Measurements from ENCODE around the gene KDM3B.

KDM3B gene

DNA sequence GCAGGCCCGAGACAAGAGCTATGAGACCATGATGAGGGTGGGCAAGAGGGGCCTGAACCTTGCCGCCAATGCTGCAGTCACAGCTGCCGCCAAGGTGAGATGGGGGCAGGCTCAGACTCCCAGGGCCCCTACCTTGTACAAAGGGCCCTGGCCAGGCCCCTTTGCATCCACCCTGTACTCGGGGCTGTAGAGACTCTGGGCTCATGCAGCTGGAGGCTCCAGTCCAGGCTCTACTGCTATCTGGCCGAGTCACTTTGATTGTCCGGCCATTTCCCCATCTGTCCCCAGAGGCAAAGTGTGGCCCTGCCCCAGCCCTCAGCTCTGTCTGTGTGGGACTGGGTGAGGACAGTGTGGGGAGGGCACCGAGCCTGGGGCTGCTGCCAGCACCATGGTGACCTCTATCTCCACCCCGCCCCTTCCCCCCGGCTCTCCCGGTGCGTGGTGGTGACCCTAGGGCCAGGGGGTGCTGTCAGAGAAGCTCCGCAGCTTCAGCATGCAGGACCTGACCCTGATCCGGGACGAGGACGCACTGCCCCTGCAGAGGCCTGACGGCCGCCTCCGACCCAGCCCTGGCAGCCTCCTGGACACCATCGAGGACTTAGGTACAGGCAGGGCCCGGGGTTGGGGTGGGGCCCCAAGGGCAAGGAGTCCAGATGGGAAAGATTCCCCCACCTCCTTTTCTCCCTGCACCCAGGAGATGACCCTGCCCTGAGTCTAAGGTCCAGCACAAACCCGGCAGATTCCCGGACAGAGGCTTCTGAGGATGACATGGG lies 92.5 kb downstream of the KDM3B start:
- FAIRE-seq = no peak
- no peak for DNase-seq (ENCODE audit: insufficient read length, low spot score)

DNA sequence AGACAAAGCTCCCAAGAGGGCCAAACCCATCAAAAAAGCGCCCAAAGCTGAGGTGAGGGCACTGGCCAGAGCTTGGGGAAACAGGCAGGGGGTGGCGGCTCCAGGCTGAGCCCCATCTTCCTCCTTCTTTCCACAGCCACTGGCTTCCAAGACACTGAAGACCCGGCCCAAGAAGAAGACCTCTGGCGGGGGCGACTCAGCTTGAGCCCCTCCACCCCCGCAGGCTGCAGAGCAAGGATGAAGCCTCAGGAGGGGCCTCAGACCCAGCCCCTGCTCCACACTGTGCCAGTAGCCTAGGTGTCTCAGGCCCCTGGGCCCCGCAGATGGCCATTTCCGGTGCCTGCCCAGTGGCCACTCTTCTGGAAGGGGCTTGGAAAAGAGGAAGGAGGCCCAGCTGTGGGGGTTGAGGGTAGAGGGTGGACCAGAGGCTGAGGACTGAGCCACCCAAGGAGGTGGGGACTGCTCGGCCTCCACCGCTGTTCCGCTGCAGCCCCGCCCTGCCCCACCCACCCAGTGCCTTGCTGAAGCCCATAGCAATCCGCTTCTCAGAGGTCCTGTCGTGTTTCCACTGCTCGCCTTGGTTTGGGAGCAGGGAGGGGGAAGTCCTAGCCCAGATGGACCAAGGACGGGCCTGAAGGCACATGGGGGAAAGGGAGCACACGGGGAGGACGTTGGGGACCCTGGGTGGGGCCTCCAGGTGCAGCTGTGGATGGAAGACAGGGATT lies 93.2 kb downstream of the KDM3B start:
- DNase-seq (ENCODE audit: insufficient read length, low spot score) (no peak), FAIRE-seq (no peak)

DNA sequence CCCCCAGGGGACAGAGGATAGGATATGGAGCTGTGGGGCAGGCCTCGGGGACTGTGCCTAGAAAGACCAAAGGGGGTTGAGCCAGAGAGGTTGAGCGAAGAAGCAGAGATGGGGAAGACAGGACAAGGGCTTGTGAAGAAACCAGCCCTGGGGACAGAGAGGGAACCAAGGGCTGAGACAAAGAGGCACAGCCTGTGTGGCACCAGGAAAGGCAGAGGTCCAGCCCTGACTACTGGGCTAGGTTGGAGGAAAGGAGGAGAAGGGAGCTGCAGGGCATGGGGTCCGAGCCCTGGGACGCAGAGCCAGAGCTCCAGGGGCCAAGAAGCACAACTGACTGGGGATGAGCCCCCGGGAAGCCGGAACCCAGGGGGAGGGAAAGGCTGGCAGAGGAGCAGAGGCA lies 95.6 kb downstream of the KDM3B start:
- FAIRE-seq = no peak
- no peak for DNase-seq (ENCODE audit: insufficient read length, low spot score)

DNA sequence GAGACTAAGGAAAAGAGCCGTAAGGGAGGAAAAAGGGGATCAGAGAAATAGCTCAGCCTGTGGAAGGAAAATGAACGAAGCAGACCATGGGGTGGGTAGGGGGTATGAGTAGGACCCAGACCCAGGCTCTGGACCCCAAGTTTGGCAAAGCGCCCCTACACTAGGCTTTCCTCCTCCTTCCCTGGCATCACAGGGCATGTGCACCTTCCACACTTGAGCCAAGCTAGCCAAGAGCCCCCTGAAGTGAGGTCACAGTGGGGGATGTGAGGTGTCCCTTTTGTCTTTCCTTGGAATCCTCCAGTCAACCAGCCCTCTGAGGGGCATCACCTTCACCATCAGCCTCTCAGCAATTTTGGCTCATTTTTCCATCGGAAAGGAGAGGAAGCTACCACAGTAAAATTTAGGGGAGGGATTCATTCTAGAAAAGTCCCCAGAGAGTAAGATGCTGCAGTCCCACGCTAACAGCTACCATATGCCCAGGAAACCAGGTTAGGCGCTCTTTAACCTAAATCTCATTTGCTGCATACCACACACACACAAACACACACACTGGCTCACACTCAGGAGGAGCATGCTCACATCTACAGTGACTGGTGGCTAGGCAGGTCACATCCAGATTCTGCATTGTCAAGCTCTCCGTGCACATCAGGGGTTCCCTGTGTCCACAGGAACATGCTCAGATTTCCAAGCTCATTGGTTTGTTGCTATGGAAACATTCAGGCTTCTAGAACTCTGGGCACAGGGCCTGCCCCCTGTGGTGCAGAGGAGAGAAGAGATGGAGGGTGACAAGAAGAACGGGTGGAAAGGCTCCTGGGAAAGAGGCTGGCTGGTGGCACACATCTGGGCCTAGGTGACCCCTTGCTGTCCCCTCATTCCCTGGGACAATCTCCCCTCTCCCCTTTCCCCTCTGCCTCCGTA lies 96.3 kb downstream of the KDM3B start:
- no peak for DNase-seq (ENCODE audit: insufficient read length, low spot score)
- no peak for FAIRE-seq

DNA sequence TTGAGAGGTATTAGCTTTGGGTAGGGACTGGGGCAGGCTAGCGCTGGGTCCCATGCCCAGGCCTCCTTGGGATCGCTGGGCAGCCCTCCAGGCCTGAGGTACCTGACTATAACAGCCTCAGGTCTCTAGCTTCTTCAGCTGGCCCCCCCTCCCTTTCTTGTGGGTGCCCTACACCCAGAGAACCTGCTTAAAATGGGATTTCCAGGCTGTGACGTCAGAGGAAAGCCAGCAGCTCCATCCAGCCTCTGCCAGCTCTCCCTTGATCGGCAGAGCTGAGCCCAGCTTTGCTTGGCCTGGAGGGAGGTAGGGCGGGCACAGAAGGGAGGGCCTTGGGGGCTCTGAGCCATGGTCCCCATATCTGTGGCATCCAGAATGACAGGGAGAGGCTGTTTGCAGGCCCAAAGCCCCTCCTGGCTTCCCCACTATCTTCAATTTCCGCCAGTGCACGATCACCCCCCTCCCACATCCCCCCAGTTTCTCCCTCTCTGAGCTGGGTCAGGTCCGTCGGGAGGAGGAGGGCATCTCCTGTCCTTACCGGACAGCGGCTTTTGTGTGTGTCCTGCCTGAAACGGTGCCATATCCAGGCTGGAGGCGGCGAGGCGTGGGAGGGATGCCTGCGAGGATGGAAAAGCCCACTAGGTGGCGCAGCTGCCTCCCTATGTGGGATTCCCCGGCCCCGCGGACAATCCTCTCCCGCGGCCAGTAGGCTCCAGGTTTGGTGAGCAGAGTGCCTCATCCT lies 97.2 kb downstream of the KDM3B start:
- peak; percentile 97 for DNase-seq (ENCODE audit: insufficient read length, low spot score)
- peak; percentile 94 for FAIRE-seq

DNA sequence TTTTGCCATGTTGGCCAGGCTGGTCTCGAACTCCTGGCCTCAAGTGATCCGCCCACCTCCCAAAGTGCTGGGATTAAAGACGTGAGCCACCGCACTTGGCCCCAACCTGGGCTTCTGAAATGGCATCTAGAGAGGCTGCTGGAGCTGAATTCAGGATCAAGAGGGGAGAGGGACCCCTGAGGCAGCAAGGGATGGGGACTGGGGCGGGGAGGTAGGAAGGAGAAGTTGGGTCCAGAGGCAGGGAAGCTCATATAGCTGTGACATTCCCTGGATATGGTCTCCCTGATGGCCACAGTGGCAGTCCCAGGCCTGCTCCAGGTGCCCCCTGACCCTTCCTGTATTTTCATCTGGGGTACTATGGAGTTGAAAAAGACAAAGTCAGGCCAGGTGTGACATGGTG lies 98.5 kb downstream of the KDM3B start:
- FAIRE-seq = no peak
- no peak for DNase-seq (ENCODE audit: insufficient read length, low spot score)

DNA sequence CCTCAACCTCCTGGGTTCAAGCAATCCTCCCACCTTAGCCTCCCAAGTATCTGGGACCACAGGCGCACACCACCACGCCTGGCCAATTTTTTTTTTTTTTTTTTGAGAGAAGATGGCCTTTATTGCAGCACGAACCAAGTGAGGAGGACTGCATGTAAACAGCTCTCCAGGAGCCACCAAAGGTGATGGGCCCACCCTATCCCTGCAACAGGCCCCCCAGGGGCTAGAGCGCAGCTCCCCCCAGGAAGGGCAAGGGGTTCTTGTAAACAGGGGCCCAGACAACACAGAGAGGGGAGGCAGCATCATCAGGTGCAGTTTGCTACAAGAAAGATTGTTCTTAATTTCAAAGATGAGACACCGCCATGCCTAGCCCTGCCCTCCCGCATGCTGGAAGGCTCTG lies 100.2 kb downstream of the KDM3B start:
- no peak for FAIRE-seq
- no peak for DNase-seq (ENCODE audit: insufficient read length, low spot score)

DNA sequence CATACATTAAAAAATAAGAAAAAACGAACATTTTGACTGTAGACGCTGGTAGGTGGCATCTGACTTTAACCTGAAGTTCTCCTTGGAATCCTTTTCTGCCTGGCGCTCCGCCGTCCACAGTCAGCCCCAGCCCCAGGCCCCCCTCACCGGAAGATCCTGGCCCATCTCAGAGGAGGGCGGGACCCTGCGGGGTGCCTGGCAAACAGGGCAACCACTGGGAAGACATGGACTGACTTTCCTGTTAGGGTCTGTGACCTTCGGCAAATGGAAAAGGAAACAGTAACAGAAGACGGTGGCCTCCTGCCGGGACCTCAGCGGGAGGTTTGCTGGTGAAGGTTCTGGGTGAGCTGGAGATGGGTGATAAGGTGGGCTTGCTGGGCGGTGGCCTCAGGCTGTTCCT lies 101.1 kb downstream of the KDM3B start:
- FAIRE-seq = no peak
- DNase-seq (ENCODE audit: insufficient read length, low spot score) = no peak

DNA sequence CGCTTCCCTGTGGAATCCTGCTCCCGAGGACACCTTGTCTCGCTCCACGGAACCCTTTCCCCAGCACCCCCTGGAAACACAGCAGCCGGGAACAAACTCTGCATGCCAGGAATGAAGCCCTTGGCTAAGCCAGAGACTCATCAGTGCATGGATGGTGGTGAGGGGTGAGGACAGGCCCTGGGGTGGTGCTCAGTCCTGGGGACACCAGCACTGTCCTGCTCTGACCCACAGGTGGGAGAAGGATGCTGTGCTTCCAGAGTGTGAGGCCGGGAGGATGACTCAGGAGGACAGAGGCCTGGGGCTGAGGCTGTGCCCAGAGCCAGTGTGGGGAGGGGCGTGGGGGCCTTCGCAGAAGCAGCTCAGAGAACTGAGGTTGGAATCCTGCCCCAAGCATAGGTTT lies 101.6 kb downstream of the KDM3B start:
- FAIRE-seq = no peak
- DNase-seq (ENCODE audit: insufficient read length, low spot score) = no peak

DNA sequence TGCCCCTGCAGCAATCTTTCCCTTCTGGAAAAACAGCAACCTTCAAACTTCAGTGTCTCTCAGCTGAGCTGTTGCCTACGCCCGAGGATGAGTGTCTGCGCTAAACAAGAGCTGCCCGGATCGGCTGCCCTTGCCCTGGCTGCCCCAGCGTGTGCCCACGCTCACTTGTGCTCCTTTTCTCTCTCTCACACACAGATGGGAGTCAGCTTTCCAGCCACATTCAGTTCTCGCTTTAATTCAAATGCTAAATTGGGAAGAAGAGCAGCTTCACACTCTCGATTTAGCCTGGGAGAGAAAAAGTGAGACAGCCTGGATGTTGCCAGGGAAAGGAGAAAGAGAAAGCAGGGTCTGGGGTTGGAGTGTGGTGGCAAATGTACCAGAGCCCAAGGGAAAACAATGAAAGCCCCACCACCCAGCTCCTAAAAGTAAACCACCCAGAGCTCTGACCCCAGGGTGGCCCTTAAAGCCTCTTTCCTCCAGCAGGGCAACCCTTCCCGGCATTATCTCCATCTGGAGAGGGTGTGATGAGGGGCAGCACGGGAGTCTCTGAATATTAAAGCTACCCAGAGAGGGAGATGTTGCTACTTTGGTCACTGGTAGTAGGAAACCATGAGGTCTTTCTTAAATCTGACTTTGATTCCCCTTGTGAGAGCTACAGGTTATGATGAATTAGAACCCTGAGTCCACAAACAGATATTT lies 102.9 kb downstream of the KDM3B start:
- no peak for FAIRE-seq
- no peak for DNase-seq (ENCODE audit: insufficient read length, low spot score)

DNA sequence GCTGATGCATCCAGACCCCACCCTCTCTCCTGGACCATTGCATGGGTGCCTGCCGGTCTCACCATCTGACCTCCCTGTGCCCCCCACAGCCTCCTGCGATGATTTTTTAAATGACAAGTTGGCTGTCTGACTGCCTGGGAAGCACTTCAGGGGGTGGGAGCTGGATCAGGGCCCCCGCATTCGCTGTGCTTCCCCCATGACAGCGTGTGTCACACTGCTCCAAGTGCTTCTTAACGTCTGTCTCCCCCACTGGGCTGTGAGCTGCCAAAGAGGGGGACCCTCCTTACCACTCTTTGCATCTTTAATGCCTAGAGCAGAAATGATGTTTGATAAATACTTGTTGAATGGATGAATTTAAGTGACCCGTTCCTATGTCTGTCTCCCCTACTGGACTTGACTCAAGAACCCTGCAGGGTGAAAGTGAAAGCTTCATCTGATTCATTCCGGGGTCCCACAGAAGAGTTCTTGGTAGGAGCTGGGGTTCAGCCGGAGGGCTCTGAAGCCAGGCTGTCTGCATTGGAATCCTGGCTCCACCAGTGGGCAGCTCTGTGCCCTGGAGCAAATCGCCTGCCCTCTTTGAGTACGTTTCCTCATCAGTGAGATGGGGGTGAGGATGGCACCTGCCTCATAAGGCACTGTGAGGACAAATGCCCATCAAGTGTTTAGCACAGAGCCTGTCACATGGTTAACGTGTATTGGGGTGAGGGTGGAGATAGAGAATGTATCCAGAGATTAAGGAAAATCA lies 105.2 kb downstream of the KDM3B start:
- FAIRE-seq = no peak
- no peak for DNase-seq (ENCODE audit: insufficient read length, low spot score)

DNA sequence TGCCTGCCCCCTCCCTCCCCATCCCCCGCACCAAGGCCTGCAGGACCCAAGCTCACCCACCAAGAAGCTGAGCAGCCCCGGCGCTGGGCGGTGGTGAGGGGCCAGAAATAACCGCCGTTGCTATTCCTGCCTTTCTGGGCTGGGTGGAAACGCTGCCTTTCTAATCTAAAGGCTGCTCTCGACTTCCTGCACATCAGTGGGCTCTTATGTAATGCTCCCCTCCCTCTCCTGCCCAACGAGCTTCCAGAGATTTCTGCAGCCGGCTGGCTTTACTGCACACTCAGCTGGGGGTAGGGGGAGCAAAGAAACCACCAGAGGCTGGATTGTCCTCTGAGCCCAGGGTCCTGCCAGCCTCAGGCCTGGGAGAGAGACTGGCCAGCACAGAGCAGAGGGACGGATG lies 105.9 kb downstream of the KDM3B start:
- no peak for DNase-seq (ENCODE audit: insufficient read length, low spot score)
- FAIRE-seq = no peak

DNA sequence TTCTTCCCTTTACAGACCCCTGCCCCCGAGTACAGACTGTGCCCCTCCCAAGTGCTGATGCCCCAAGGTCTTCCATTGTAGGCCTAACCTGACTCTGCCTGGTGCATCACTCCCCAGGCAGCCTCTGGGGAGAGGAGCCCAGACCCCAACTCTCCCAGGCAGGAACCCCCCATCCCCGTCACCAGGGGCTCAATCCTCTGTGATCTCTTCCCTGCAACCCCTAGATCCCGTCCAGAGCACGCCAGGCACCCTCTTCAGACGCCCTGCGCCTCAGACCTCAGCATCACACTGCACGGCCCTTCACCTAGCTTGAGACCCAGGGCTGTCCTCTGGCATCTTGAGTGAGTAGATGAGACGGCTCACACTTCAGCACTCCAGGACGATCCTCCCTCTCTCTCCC lies 106.4 kb downstream of the KDM3B start:
- FAIRE-seq (no peak), DNase-seq (ENCODE audit: insufficient read length, low spot score) (no peak)

DNA sequence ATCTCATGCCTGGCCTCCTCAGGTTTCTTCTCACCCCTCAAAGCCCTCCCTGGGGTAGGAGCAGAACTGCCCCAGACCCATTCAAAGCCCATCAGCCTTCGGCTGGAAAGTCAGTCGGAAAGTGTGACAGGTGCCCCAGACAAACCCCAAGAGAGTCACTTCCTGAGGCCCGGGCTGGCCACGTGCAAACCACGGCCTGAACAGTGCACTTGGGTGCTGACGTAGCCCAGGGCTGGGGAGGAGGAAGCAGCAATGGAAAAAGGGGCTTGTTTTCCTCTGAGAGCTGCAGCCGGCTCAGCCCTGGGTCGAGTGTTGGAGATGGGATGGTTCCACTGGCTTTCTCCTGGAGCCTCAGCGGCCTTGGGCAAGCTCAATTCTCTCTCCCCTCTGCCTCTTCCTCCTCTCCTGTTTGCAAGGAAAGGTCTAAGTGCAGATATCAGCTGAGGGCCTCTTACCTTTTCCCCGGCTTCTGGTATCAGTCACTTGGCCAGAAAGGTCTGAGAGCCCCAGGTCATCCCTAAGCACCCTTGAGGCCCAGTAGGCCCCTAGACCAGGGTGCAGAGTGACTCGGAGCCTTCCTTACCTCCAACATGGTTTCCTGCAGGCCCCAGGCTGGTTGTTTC lies 106.9 kb downstream of the KDM3B start:
- DNase-seq (ENCODE audit: insufficient read length, low spot score) (peak; percentile 59), FAIRE-seq (peak; percentile 95)

DNA sequence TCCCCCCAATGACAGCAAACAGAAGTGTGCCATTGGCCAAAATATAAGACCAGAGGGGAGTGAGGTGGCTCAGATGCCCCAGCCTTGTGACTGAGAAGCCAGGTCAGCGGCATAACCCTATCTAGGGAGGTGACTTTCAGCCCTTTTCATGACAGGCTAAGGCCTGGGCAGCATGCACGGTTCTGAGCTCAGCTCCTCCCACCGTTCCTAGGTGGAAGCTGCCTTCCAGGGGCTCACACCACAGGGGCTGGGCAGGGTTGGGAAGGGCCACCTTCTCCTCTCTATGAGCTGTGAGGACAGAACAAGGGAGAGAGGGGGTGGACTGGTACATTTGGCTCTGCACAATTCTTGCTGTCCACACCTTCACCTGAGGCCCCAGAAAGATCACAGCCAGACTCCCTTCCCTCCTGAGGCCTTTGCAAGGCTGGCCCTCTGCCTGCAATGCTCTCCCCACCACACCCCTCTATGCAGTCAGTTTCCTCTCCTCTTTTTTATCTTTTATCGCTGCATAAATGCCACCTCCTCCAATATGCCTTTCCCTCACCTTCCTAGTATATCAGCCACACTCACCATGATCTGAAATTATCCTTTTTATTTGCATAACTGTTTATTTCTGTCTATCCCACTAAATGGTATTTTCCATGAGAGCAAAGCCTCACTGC lies 107.7 kb downstream of the KDM3B start:
- FAIRE-seq = peak; percentile 64
- no peak for DNase-seq (ENCODE audit: insufficient read length, low spot score)

DNA sequence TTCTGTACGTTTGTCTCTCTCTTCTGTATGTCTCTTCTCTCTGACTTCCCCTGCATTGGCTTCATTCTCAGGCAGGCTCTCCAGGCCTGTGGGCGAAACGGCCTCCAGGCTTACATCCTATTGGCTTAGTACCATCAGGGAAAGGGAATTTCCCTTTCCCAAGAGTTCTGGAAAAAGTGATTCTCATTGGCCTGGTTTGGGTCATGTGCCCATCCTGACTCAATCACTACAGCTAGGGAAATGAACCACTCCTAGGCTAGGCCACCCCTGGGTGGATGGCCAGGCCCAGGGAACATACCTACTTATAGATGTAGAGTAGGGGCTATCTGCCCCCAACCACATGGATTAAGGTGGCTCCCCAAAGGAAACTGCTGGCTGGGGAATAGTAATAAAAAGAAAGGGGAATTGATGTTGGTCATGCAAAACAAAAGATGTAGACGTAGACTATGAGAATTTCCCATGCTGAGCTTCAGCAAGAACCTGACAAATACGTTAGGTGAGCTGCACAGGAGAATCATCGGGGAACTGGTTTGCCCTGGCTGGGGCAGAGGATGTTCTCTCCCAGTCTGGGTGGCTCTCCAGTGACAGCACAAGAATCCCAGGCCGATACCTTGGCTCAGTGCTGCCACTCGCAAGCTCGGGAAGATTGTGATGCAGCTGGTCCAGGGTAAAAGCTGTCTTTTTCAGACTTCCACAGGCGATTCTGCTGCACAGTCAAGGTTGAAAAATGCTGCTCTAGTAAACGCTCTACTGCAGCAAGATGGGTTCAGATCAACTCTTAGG lies 109.0 kb downstream of the KDM3B start:
- DNase-seq (ENCODE audit: insufficient read length, low spot score) (no peak), FAIRE-seq (no peak)

DNA sequence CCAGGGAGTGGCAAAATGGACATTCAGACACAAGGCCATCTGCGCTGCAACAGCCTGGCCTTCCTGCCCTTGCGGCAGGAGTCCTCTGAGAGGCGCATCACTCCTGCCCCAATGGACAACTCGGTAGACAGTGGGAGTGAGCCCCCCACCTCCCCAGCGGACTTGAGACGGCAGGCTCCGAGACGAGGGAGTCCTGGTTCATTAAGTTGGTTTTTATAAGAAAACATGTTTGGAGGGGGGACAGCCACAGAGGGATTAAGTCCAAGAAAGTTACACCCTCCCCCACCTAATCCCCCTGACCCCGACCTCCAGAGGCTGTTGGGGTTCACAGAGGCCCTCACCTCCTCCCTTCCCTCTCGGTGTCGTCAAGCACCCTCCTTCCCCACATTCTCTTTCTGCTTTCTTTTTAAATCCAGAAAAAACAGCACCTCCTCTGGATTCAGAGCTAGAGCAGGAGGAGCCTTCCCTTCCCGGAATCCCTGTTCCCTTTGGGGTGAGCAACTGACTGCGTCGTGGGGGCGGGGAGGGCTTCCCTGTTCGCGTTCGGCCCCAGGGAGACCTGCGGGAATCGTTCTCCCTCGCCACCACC lies 111.0 kb downstream of the KDM3B start:
- FAIRE-seq (no peak), DNase-seq (ENCODE audit: insufficient read length, low spot score) (no peak)
